Measurements from ENCODE around the gene PGAP1. TPM values are rescaled to one million over a fixed set of nuclear protein-coding genes. Genes with fewer than 3 reads are reported as not detected.
A peak's percentile ranks its signal among the peaks of the same experiment; 100 is the strongest.

PGAP1 gene
- total RNA-seq, 1 donor from 2014 or later = 175 TPM

- Mint-ChIP-seq H3K9me3 (ENCODE audit: unreplicated experiment) (peaks cover 29% of the 10 kb centered on the region), H3K4me1 (ENCODE audit: low read depth, unreplicated experiment) (peaks cover 12% of the 10 kb centered on the region), H3K4me3 (ENCODE audit: unreplicated experiment) (peak overlapping the region; percentile 99), H3K27me3 (ENCODE audit: unreplicated experiment) (peaks cover 10% of the 10 kb centered on the region), H3K27ac (ENCODE audit: unreplicated experiment) (peak overlapping the region; percentile 99), H3K36me3 (ENCODE audit: unreplicated experiment) (no peaks in the 10 kb centered on the region)
- TF ChIP-seq, protein P1, sequence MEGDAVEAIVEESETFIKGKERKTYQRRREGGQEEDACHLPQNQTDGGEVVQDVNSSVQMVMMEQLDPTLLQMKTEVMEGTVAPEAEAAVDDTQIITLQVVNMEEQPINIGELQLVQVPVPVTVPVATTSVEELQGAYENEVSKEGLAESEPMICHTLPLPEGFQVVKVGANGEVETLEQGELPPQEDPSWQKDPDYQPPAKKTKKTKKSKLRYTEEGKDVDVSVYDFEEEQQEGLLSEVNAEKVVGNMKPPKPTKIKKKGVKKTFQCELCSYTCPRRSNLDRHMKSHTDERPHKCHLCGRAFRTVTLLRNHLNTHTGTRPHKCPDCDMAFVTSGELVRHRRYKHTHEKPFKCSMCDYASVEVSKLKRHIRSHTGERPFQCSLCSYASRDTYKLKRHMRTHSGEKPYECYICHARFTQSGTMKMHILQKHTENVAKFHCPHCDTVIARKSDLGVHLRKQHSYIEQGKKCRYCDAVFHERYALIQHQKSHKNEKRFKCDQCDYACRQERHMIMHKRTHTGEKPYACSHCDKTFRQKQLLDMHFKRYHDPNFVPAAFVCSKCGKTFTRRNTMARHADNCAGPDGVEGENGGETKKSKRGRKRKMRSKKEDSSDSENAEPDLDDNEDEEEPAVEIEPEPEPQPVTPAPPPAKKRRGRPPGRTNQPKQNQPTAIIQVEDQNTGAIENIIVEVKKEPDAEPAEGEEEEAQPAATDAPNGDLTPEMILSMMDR (IDR thresholded peaks at IDR 0.05; ENCODE audit: partially characterized antibody, unreplicated experiment) = no peak
- no peak for DNase-seq
These were observed 1.1 kb upstream of the PGAP1 start for GRCh38 chr2:196927376-196928225.

DNA sequence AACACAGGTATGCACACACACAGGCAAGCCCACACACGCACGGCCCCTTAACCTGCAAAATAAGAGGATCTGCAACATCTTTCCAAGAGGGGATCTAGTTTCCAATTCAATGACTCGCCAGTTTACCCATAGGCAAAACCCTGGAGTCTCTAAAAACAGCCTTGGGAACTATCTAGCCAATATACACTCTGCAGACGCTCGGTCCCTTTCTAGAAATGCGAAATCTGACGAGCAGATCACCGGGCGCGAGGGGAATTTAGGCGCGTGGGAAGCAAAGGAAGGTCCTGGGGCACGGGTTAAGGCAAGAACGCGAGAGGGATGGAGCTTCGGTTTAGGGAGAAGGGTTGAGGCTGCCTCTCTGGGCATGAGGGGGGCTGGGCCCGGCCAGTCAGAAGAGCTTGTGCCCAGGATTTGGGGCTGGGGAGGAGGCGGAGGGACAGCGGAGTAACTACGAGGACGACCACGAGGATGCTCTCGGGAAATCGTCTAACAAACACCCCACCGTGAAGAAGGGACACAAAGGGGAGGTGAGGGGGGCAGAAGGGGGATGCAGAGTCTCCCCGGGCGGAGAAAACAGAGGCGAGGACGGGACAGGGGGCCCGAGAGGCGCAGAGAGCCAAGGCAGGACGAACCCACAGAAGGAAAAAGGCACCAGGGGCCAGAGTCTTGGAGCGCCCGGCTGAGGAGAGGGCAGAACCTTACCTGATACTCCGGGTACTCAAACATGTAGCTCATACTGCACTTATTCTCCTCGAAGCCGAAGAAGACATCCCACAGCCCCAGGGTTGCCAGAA, 542 bp downstream of the PGAP1 start:
- Mint-ChIP-seq H3K4me1 (ENCODE audit: low read depth, unreplicated experiment) (peaks cover 21% of the 10 kb centered on the region), H3K27ac (ENCODE audit: unreplicated experiment) (peak overlapping the region; percentile 98), H3K36me3 (ENCODE audit: unreplicated experiment) (no peaks in the 10 kb centered on the region), H3K9me3 (ENCODE audit: unreplicated experiment) (peaks cover 29% of the 10 kb centered on the region), H3K4me3 (ENCODE audit: unreplicated experiment) (peak overlapping the region; percentile 99), H3K27me3 (ENCODE audit: unreplicated experiment) (peaks cover 10% of the 10 kb centered on the region)
- DNase-seq = peak; percentile 45
- TF ChIP-seq, protein P1 (IDR thresholded peaks at IDR 0.05; ENCODE audit: partially characterized antibody, unreplicated experiment) = no peak

DNA sequence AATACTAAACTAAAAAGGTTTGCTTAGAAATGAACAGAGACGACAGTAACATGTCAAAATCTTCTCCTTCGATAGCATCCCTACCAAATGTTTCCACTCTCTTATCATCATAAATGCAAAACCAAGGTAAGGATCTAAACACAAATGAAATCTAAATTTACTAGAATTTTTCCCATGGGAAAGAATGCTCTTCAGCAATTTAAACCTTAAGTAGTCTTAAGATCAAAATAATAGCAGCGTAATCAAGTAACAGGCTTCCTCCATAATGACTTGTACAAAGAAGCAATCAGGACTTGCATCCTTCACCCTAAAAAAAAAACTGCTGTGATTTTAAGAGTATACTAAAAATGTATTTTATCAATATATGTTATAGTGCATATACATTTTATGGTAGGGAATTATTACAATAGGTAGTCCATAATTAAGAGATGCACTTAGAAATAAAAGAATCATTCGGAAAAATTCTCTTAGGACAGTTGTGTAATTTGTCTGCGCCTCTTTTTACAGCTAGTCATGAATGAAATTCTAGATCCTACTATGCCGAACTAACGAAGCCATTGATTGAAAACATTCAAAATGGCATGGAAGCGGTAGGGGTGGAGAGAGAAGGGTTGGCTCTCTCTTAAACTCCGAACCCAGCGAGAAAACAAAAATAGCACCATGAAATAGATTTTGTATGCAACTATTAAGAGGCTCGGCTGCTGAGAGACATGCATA, 1.3 kb downstream of the PGAP1 start:
- peak overlapping the region; percentile 99 for H3K4me3 Mint-ChIP-seq (ENCODE audit: unreplicated experiment)
- TF ChIP-seq, protein P1 (IDR thresholded peaks at IDR 0.05; ENCODE audit: partially characterized antibody, unreplicated experiment) = no peak
- peaks cover 23% of the 10 kb centered on the region for H3K4me1 Mint-ChIP-seq (ENCODE audit: low read depth, unreplicated experiment)
- peak overlapping the region; percentile 98 for H3K27ac Mint-ChIP-seq (ENCODE audit: unreplicated experiment)
- H3K36me3 Mint-ChIP-seq (ENCODE audit: unreplicated experiment) = no peaks in the 10 kb centered on the region
- DNase-seq = no peak
- H3K9me3 Mint-ChIP-seq (ENCODE audit: unreplicated experiment) = peaks cover 29% of the 10 kb centered on the region
- H3K27me3 Mint-ChIP-seq (ENCODE audit: unreplicated experiment) = peaks cover 10% of the 10 kb centered on the region

- TF ChIP-seq, protein P1 (IDR thresholded peaks at IDR 0.05; ENCODE audit: partially characterized antibody, unreplicated experiment) = no peak
- Mint-ChIP-seq H3K4me1 (ENCODE audit: low read depth, unreplicated experiment) (peaks cover 30% of the 10 kb centered on the region), H3K4me3 (ENCODE audit: unreplicated experiment) (peak overlapping the region; percentile 99), H3K27ac (ENCODE audit: unreplicated experiment) (peak overlapping the region; percentile 98), H3K27me3 (ENCODE audit: unreplicated experiment) (peaks cover 12% of the 10 kb centered on the region), H3K9me3 (ENCODE audit: unreplicated experiment) (peaks cover 29% of the 10 kb centered on the region), H3K36me3 (ENCODE audit: unreplicated experiment) (peaks cover 6% of the 10 kb centered on the region)
- DNase-seq = no peak
These were observed 2.5 kb downstream of the PGAP1 start for GRCh38 chr2:196924051-196924450.

Measured in glutamatergic neuron (in vitro differentiated cells).